SK-N-SH treated with all-trans-retinoic acid at 6 μM for 48 hours (cell line): ENCODE data around the gene REM2.

Experiments used
- SNAI2 ChIP-seq: fragments of 250-450 bp; sonication (Bioruptor Pico); IDR thresholded peaks from 2 replicates; pipeline ENCODE4 v1.5.0; 2020; ENCODE audit warnings: mild to moderate bottlenecking, moderate library complexity
- TOX ChIP-seq: fragments of 250-450 bp; sonication (Bioruptor Pico); IDR thresholded peaks from 2 replicates; pipeline ENCODE4 v1.8.0; 2021; ENCODE audit warnings: mild to moderate bottlenecking, moderate library complexity, borderline replicate concordance

DNA sequence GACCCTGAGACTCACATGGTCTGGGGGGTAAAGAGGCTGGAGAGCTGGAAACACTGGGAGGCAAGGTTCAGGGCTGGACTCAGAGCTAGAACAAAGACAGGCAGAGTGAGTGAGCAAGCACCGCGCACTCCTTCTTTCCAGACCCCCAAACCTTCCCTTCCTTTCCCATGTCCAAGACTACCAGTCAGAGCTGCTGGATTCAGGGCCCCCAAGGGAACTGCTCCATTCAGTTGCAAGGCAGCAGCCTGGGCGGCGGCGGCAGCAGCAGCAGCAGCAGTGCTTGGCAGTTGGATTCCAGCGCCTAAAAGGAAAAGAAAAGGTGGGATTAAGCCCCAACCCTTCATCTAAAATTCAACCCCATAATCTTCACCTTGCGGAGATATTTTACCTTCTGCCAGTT is 18.8 kb downstream of the REM2 start:
- no peak for TF ChIP-seq TOX (CRISPR knock-in tag)
- no peak for TF ChIP-seq SNAI2
